ENCODE measurements around the gene FCHSD2. TPM values are rescaled to one million over a fixed set of nuclear protein-coding genes. Genes with fewer than 3 reads are reported as not detected.

The FCHSD2 gene
- total RNA-seq, 1 experiment from 2014 or later, result 5.7 TPM

GRCh38 chr11:73114110-73114834 is 27.8 kb downstream of the FCHSD2 start:
- H3K27me3 ChIP-seq (replicated peaks), result no peaks in the 10 kb centered on the region
- H3K27ac ChIP-seq, result no peak overlapping the region
- H3K4me3 ChIP-seq, result no peak overlapping the region
- no peak for DNase-seq (ENCODE audit: low read depth in 1 of 2, low spot score in 2 of 2)
- no peaks in the 10 kb centered on the region for H3K9me3 ChIP-seq (replicated peaks)
- no peaks in the 10 kb centered on the region; the same call in 1 of the 2 replicates for H3K36me3 ChIP-seq
- no peaks in the 10 kb centered on the region for H3K4me1 ChIP-seq (replicated peaks)

DNA sequence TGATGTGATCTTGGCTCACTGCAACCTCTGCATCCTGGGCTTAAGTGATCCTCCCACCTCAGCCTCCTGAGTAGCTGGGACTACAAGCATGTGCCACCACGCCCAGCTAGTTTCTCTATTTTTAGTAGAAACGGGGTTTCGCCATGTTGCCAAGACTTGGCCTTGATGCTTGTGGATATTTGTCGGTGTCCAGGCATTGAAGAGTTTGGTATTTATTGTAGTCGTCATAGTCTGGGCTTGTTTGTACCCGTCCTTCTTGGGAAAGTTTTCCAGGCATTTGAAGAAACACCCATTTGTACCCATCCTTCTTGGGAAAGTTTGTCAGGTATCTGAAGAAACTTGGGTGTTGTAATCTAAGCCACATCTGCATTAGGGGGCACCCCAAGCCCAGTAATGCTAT is 28.7 kb downstream of the FCHSD2 start:
- Histone ChIP-seq H3K27me3 (replicated peaks) (no peaks in the 10 kb centered on the region), H3K27ac (no peak overlapping the region), H3K4me3 (no peak overlapping the region), H3K4me1 (replicated peaks) (no peaks in the 10 kb centered on the region), H3K9me3 (replicated peaks) (no peaks in the 10 kb centered on the region), H3K36me3 (no peaks in the 10 kb centered on the region; the same call in 1 of the 2 replicates)
- DNase-seq (ENCODE audit: low read depth in 1 of 2, low spot score in 2 of 2), result no peak

GRCh38 chr11:73107597-73107996 is 34.5 kb downstream of the FCHSD2 start:
- Histone ChIP-seq H3K27ac (no peak overlapping the region), H3K4me1 (replicated peaks) (no peaks in the 10 kb centered on the region), H3K36me3 (no peaks in the 10 kb centered on the region; the same call in 1 of the 2 replicates), H3K4me3 (no peak overlapping the region), H3K27me3 (replicated peaks) (no peaks in the 10 kb centered on the region), H3K9me3 (replicated peaks) (no peaks in the 10 kb centered on the region)
- no peak for DNase-seq (ENCODE audit: low read depth in 1 of 2, low spot score in 2 of 2)

DNA sequence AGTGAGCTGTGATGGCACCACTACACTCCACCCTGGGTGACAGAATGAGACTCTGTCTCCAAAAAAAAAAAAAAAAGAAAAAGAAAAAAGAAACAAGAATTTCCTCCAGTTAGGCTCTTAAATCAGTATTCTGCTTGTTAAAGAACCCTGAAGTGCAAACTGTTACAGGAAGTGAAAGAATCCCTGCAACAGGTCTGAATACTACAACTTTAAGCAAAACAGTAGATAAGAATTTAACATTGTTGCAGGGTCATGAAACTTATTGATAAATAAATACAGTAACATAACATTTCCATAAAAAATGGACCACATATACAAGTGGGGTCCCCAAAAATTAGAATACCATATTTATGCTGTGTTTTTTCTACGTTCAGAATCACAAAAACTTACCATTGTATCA is 35.8 kb downstream of the FCHSD2 start:
- Histone ChIP-seq H3K36me3 (no peaks in the 10 kb centered on the region; the same call in 1 of the 2 replicates), H3K27me3 (replicated peaks) (no peaks in the 10 kb centered on the region), H3K4me1 (replicated peaks) (no peaks in the 10 kb centered on the region), H3K27ac (no peak overlapping the region), H3K9me3 (replicated peaks) (no peaks in the 10 kb centered on the region), H3K4me3 (no peak overlapping the region)
- DNase-seq (ENCODE audit: low read depth in 1 of 2, low spot score in 2 of 2), result no peak

GRCh38 chr11:73100578-73100977 is 41.5 kb downstream of the FCHSD2 start:
- no peaks in the 10 kb centered on the region for H3K27me3 ChIP-seq (replicated peaks)
- no peaks in the 10 kb centered on the region for H3K9me3 ChIP-seq (replicated peaks)
- H3K4me3 ChIP-seq, result no peak overlapping the region
- H3K36me3 ChIP-seq, result no peaks in the 10 kb centered on the region
- H3K27ac ChIP-seq, result no peak overlapping the region
- no peak for DNase-seq (ENCODE audit: low read depth in 1 of 2, low spot score in 2 of 2)
- H3K4me1 ChIP-seq (replicated peaks), result no peaks in the 10 kb centered on the region

DNA sequence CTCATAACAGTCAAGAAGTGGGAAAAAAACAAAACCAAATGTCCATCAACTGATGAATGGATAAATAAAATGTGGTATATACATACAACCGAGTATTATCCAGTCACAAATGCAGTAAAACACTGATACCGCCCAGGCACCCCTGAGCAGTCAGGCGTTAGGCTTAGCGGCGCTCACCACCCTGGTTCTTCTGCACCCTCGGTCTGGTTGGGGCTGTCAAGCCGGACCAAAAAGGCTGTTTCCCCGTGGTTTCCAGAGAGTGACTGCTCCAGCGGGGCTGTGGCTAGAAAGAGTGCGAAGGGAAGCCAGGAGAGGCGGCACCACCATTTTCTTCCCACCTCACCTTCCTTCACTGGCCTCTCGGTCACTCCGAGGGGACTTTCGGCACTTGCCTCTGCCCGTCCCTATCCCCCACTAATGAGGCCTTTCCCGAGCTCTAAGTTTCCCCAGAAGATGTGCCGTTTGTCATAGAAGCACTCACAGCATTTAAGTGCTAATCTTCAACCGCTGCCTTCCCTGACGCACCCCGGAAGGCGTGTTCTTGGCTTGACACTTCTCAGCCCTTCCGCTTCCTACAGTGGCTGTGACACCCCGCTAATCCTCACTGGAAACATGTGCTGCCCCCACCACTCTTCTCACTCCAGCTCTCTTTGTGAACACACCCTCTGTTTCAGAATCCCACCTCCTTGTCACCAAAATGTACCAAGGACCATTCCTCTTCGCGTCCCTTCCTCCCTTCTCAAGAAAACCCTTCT is 42.4 kb downstream of the FCHSD2 start:
- H3K27me3 ChIP-seq (replicated peaks), result no peaks in the 10 kb centered on the region
- DNase-seq (ENCODE audit: low read depth in 1 of 2, low spot score in 2 of 2), result no peak
- no peaks in the 10 kb centered on the region for H3K9me3 ChIP-seq (replicated peaks)
- no peaks in the 10 kb centered on the region for H3K36me3 ChIP-seq
- H3K4me1 ChIP-seq (replicated peaks), result no peaks in the 10 kb centered on the region
- no peak overlapping the region for H3K27ac ChIP-seq
- H3K4me3 ChIP-seq, result no peak overlapping the region

GRCh38 chr11:73095613-73096012 is 46.5 kb downstream of the FCHSD2 start:
- H3K27ac ChIP-seq, result no peak overlapping the region
- no peaks in the 10 kb centered on the region for H3K27me3 ChIP-seq (replicated peaks)
- H3K4me1 ChIP-seq (replicated peaks), result no peaks in the 10 kb centered on the region
- H3K4me3 ChIP-seq, result no peak overlapping the region
- no peaks in the 10 kb centered on the region for H3K36me3 ChIP-seq
- no peaks in the 10 kb centered on the region for H3K9me3 ChIP-seq (replicated peaks)
- no peak for DNase-seq (ENCODE audit: low read depth in 1 of 2, low spot score in 2 of 2)

DNA sequence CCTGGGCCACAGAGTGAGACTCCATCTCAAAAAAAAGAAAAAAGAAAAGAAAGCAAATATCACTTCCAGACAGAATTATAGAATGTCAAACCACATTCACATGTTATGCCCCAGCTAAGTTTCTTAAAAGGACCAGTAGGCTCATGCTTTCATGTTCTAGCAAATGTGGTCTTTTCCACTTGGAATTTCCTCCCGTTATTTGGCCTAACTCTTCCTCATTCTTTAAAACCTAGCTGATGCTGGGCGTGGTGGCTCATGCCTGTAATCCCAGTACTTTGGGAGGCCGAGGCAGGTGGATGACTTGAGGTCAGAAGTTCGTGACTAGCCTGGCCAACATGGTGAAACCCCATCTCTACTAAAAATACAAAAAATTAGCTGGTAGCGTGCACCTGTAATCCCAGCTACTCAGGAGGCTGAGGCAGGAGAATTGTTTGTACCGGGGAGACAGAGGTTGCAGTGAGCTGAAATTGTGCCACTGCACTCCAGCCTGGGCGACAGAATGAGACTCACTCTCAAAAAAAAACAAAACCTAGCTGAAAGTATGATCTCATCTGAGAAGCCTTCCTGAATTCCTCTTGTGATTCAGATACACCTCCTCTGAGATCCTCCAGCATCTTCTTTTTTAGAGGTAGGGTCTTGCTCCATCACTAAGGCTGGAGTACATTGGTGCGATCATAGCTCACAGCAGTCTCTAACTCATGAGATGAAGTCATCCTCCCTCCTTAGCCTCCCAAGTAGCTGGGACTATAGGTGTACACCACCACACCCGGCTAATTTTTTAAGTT is 50.4 kb downstream of the FCHSD2 start:
- Histone ChIP-seq H3K27me3 (replicated peaks) (no peaks in the 10 kb centered on the region), H3K27ac (no peak overlapping the region), H3K9me3 (replicated peaks) (no peaks in the 10 kb centered on the region), H3K36me3 (no peaks in the 10 kb centered on the region), H3K4me1 (replicated peaks) (no peaks in the 10 kb centered on the region), H3K4me3 (no peak overlapping the region)
- no peak for DNase-seq (ENCODE audit: low read depth in 1 of 2, low spot score in 2 of 2)

- Histone ChIP-seq H3K27ac (no peak overlapping the region), H3K27me3 (replicated peaks) (no peaks in the 10 kb centered on the region), H3K36me3 (no peaks in the 10 kb centered on the region), H3K4me1 (replicated peaks) (no peaks in the 10 kb centered on the region), H3K9me3 (replicated peaks) (no peaks in the 10 kb centered on the region), H3K4me3 (no peak overlapping the region)
- DNase-seq (ENCODE audit: low read depth in 1 of 2, low spot score in 2 of 2), result no peak
Observed at GRCh38 chr11:73087730-73088129, 54.4 kb downstream of the FCHSD2 start.

GRCh38 chr11:73085189-73085875 is 56.8 kb downstream of the FCHSD2 start:
- no peaks in the 10 kb centered on the region for H3K27me3 ChIP-seq (replicated peaks)
- H3K4me3 ChIP-seq, result no peak overlapping the region
- H3K27ac ChIP-seq, result no peak overlapping the region
- DNase-seq (ENCODE audit: low read depth in 1 of 2, low spot score in 2 of 2), result no peak
- no peaks in the 10 kb centered on the region for H3K9me3 ChIP-seq (replicated peaks)
- no peaks in the 10 kb centered on the region for H3K4me1 ChIP-seq (replicated peaks)
- H3K36me3 ChIP-seq, result no peaks in the 10 kb centered on the region

GRCh38 chr11:73078631-73079030 is 63.5 kb downstream of the FCHSD2 start:
- Histone ChIP-seq H3K9me3 (replicated peaks) (no peaks in the 10 kb centered on the region), H3K4me1 (replicated peaks) (no peaks in the 10 kb centered on the region), H3K36me3 (no peaks in the 10 kb centered on the region), H3K27me3 (replicated peaks) (no peaks in the 10 kb centered on the region), H3K4me3 (no peak overlapping the region), H3K27ac (no peak overlapping the region)
- no peak for DNase-seq (ENCODE audit: low read depth in 1 of 2, low spot score in 2 of 2)

DNA sequence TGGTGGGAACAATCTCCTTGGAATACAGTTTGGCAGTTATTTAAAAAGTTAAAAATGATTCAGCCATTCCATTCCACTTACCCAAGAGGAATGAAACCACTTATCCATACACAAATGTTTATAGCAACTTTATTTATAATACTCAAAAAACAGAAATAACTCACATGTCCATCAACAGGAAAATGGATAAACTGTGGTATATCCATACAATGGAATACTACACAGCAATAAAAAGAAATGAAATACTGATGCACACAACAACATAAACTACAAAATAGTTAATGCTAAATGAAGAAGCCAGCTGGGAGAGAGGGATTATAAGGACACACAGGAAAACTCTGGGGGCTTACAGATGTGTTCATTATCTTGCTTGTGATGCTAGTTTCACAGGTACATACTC is 64.7 kb downstream of the FCHSD2 start:
- Histone ChIP-seq H3K4me3 (no peak overlapping the region), H3K27ac (no peak overlapping the region), H3K36me3 (no peaks in the 10 kb centered on the region), H3K4me1 (replicated peaks) (peaks cover 9% of the 10 kb centered on the region; the same call in 1 of the 2 replicates), H3K27me3 (replicated peaks) (no peaks in the 10 kb centered on the region), H3K9me3 (replicated peaks) (no peaks in the 10 kb centered on the region)
- DNase-seq (ENCODE audit: low read depth in 1 of 2, low spot score in 2 of 2), result no peak

GRCh38 chr11:73074319-73074718 is 67.8 kb downstream of the FCHSD2 start:
- H3K27ac ChIP-seq, result no peak overlapping the region
- DNase-seq (ENCODE audit: low read depth in 1 of 2, low spot score in 2 of 2), result no peak
- H3K4me1 ChIP-seq (replicated peaks), result peaks cover 9% of the 10 kb centered on the region; the same call in 1 of the 2 replicates
- H3K4me3 ChIP-seq, result no peak overlapping the region
- H3K36me3 ChIP-seq, result no peaks in the 10 kb centered on the region
- no peaks in the 10 kb centered on the region for H3K27me3 ChIP-seq (replicated peaks)
- H3K9me3 ChIP-seq (replicated peaks), result no peaks in the 10 kb centered on the region

All from SJSA1 (cell line).